CD14-positive monocyte (primary cell): ENCODE results near the gene CPNE8. TPM values are rescaled to one million over a fixed set of nuclear protein-coding genes. Genes with fewer than 3 reads are reported as not detected.

Experiments used
- DNase-seq, 3 donors: peaks; one replicate each; pipeline ENCODE4 v3.0.0-alpha.2; 2011 to 2022
- H2AFZ ChIP-seq: 2 replicates; pipeline ENCODE4 v1.6.0; 2012; ENCODE audit warnings: mild to moderate bottlenecking, low read depth, low read length, inconsistent platforms; ENCODE audit not compliant: insufficient read depth, poor library complexity, severe bottlenecking
- H3K27ac ChIP-seq, 2 donors: 1 replicate in 1 of 2; 2 replicates in 1 of 2; pipeline ENCODE4 v1.5.1; 2012 to 2013; ENCODE audit warnings: low read length in 2 of 2, control low read depth in 1 of 2, inconsistent platforms in 1 of 2, low read depth in 1 of 2, mild to moderate bottlenecking in 1 of 2
- H3K27me3 ChIP-seq, 2 donors: one replicate each; pipeline versions ENCODE4 v1.6.0 to v1.6.1; 2011 to 2013; ENCODE audit warnings: low read length in 2 of 2; ENCODE audit not compliant: control insufficient read depth in 2 of 2, insufficient read depth in 2 of 2
- H3K36me3 ChIP-seq, 2 donors: replicated peaks in 1 of 2; 1 replicate in 1 of 2; 2 replicates in 1 of 2; pipeline versions ENCODE4 v1.5.1 to v1.6.1; 2012 to 2013; ENCODE audit warnings: low read length in 2 of 2, control low read depth in 1 of 2, inconsistent platforms in 1 of 2, mild to moderate bottlenecking in 1 of 2; ENCODE audit not compliant: insufficient read depth in 2 of 2, control insufficient read depth in 1 of 2
- H3K4me1 ChIP-seq, 2 donors: 1 replicate in 1 of 2; 2 replicates in 1 of 2; pipeline versions ENCODE4 v1.5.1 to v1.6.1; 2012 to 2013; ENCODE audit warnings: low read length in 2 of 2, control low read depth in 1 of 2, inconsistent platforms in 1 of 2, mild to moderate bottlenecking in 1 of 2, moderate library complexity in 1 of 2; ENCODE audit not compliant: insufficient read depth in 2 of 2, control insufficient read depth in 1 of 2
- H3K4me2 ChIP-seq: replicated peaks from 2 replicates; pipeline ENCODE3; 2012; ENCODE audit warnings: low read length, moderate library complexity, mild to moderate bottlenecking; ENCODE audit not compliant: poor library complexity, severe bottlenecking; ENCODE audit errors: extremely low read depth
- H3K4me3 ChIP-seq, 3 experiments: fragments of 200-600 bp in 1 of 3; sonication (generic) in 1 of 3; replicated peaks in 1 of 3; 1 replicate in 2 of 3; 2 replicates in 1 of 3; pipeline ENCODE4 v1.5.1; 2011 to 2013; ENCODE audit warnings: low read length in 3 of 3, mild to moderate bottlenecking in 3 of 3, control low read depth in 2 of 3, low read depth in 2 of 3, inconsistent platforms in 1 of 3, moderate library complexity in 1 of 3
- H3K79me2 ChIP-seq: 2 replicates; pipeline ENCODE4 v1.6.0; 2012; ENCODE audit warnings: mild to moderate bottlenecking, control low read depth, inconsistent platforms, low read length, moderate library complexity; ENCODE audit not compliant: insufficient read depth
- H3K9ac ChIP-seq: 2 replicates; pipeline ENCODE4 v1.6.0; 2017; ENCODE audit warnings: low read length, mild to moderate bottlenecking; ENCODE audit not compliant: insufficient read depth, poor library complexity, severe bottlenecking
- H3K9me3 ChIP-seq, 2 donors: replicated peaks in 1 of 2; 1 replicate in 1 of 2; 2 replicates in 1 of 2; pipeline versions ENCODE4 v1.5.1 to v1.6.1; 2012 to 2013; ENCODE audit warnings: low read length in 2 of 2, control low read depth in 1 of 2; ENCODE audit not compliant: control insufficient read depth in 1 of 2, insufficient read depth in 1 of 2
- H4K20me1 ChIP-seq: 2 replicates; pipeline ENCODE4 v1.6.0; 2012; ENCODE audit warnings: mild to moderate bottlenecking, low read length, control low read depth, moderate library complexity; ENCODE audit not compliant: insufficient read depth
- H3K27ac Mint-ChIP-seq, 7 donors: one replicate each; pipeline ENCODE4 v1.8.0; 2020; ENCODE audit warnings: mild to moderate bottlenecking in 7 of 7, mixed read lengths in 7 of 7, moderate library complexity in 6 of 7, inconsistent platforms in 2 of 7
- H3K27me3 Mint-ChIP-seq, 3 donors: one replicate each; pipeline ENCODE4 v1.8.0; 2021 to 2022; ENCODE audit warnings: low read depth in 3 of 3, mild to moderate bottlenecking in 3 of 3, mixed read lengths in 3 of 3, moderate library complexity in 3 of 3, inconsistent platforms in 1 of 3
- H3K36me3 Mint-ChIP-seq, 2 donors: one replicate each; pipeline ENCODE4 v1.8.0; 2020; ENCODE audit warnings: mixed read lengths in 2 of 2, inconsistent platforms in 1 of 2, mild to moderate bottlenecking in 1 of 2
- H3K4me1 Mint-ChIP-seq: one replicate; pipeline ENCODE4 v1.8.0; 2020; ENCODE audit warnings: mild to moderate bottlenecking, mixed read lengths
- H3K4me3 Mint-ChIP-seq, 2 donors: one replicate each; pipeline ENCODE4 v1.8.0; 2020; ENCODE audit warnings: mild to moderate bottlenecking in 2 of 2, mixed read lengths in 2 of 2, moderate library complexity in 1 of 2
- H3K9me3 Mint-ChIP-seq, 7 donors: one replicate each; pipeline ENCODE4 v1.8.0; 2020 to 2022; ENCODE audit warnings: mixed read lengths in 7 of 7, mild to moderate bottlenecking in 6 of 7, moderate library complexity in 6 of 7, inconsistent platforms in 2 of 7
- WGBS: methylation state at CpG from one replicate; pipeline ENCODE4 v1.1.5; 2013; ENCODE audit warnings: missing lambda C conversion rate; ENCODE audit not compliant: insufficient coverage; 5-methylcytosine and 5-hydroxymethylcytosine counted together
- intact Hi-C, 2 donors: fragments of 100-400 bp; cut with micrococcal nuclease; formaldehyde crosslinking; loops; one replicate each; pipeline versions ENCODE4 v1.15.0 to v1.15.1; 2023
- polyA plus RNA-seq, 3 donors: library from polyadenylated mRNA; depleted of rRNA in 1 of 3; unstranded in 2 of 3; stranded (reverse) in 1 of 3; fragments of 300-500 nt in 2 of 3; fragments of >200 nt in 1 of 3; fragmentation: Illumina TruSeq in 2 of 3; gene quantifications; 1 replicate in 2 of 3; 2 replicates in 1 of 3; pipeline ENCODE4 v1.2.3, GENCODE V29; 2012 to 2021
- TF ChIP-seq, protein P1 (sequence below): fragments of 200-600 bp; IDR thresholded peaks from one replicate; pipeline ENCODE4 v1.8.0; 2022; ENCODE audit warnings: antibody characterized with exemption, mild to moderate bottlenecking

The CPNE8 gene
- polyA plus RNA-seq, 3 donors, result 15.2 to 22.5 (median 19.0) TPM

DNA sequence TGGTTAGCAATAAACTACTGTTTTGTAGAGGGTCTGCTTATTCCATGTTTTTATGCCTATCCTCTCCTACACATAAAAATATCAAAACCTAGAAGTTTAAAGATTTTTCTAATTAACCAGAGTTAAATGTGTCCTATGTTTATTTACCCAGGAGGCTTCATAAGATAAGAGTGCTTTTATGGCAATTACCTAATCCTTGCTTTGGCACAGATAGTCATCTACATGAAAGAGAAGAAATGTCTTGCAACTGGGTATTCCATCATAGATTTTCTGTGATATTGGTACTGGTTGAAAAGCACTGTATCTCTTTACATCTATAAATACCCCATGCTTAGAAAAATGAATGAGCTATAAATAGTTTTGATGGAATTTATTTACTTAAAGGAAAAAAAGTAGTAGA is 277.1 kb downstream of the CPNE8 start:
- H4K20me1 ChIP-seq, result no peaks in the 10 kb centered on the region
- intact Hi-C loops, result no loop called here
- no peaks in the 10 kb centered on the region for H3K9me3 ChIP-seq
- H2AFZ ChIP-seq, result no peak overlapping the region
- Mint-ChIP-seq H3K36me3 (no peaks in the 10 kb centered on the region), H3K4me3 (no peak overlapping the region), H3K27me3 (peaks cover 0 to under 1% (median 0%) of the 10 kb centered on the region in 3 donors), H3K27ac (no peak overlapping the region), H3K4me1 (no peaks in the 10 kb centered on the region), H3K9me3 (peaks cover 0 to 6% (median 0%) of the 10 kb centered on the region in 7 donors)
- no peak overlapping the region for H3K4me2 ChIP-seq
- no peak overlapping the region for H3K9ac ChIP-seq
- TF ChIP-seq, protein P1, sequence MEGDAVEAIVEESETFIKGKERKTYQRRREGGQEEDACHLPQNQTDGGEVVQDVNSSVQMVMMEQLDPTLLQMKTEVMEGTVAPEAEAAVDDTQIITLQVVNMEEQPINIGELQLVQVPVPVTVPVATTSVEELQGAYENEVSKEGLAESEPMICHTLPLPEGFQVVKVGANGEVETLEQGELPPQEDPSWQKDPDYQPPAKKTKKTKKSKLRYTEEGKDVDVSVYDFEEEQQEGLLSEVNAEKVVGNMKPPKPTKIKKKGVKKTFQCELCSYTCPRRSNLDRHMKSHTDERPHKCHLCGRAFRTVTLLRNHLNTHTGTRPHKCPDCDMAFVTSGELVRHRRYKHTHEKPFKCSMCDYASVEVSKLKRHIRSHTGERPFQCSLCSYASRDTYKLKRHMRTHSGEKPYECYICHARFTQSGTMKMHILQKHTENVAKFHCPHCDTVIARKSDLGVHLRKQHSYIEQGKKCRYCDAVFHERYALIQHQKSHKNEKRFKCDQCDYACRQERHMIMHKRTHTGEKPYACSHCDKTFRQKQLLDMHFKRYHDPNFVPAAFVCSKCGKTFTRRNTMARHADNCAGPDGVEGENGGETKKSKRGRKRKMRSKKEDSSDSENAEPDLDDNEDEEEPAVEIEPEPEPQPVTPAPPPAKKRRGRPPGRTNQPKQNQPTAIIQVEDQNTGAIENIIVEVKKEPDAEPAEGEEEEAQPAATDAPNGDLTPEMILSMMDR, result no peak
- no peak overlapping the region for H3K4me3 ChIP-seq
- H3K79me2 ChIP-seq, result no peaks in the 10 kb centered on the region
- H3K36me3 ChIP-seq, result no peaks in the 10 kb centered on the region
- DNase-seq, result no peak
- no peaks in the 10 kb centered on the region for H3K27me3 ChIP-seq
- no peak overlapping the region for H3K27ac ChIP-seq
- H3K4me1 ChIP-seq, result no peaks in the 10 kb centered on the region

DNA sequence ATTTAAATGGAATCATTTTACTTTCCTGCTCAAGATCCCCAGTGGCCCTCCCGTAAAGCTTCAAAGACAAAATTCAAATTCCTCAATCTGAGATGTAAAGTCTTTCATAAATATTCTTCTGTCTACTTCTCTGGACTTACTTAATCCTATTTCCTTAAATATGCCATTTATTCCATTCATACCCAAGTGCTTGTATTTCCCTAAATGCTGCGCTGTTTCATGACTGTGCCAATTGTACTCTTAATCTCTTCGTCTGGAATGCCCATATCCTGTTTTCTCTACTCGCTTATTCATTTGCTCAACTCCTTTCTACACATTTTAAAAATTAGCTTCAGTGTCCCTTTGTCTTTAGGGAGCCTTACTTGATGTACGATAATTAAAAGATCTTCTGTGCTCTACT is 280.1 kb downstream of the CPNE8 start:
- WGBS, result 91% methylated on average over 5 of the region's 5 CpGs
- Mint-ChIP-seq H3K27ac (no peak overlapping the region), H3K4me3 (no peak overlapping the region), H3K4me1 (no peaks in the 10 kb centered on the region), H3K36me3 (no peaks in the 10 kb centered on the region), H3K9me3 (peaks cover 0 to 6% (median 2%) of the 10 kb centered on the region in 7 donors), H3K27me3 (no peaks in the 10 kb centered on the region)
- no peak overlapping the region for H3K4me2 ChIP-seq
- no peak overlapping the region for H3K27ac ChIP-seq
- H2AFZ ChIP-seq, result no peak overlapping the region
- DNase-seq, result no peak
- no peaks in the 10 kb centered on the region for H4K20me1 ChIP-seq
- TF ChIP-seq, protein P1, result no peak
- no peak overlapping the region for H3K9ac ChIP-seq
- no peaks in the 10 kb centered on the region for H3K9me3 ChIP-seq
- H3K4me1 ChIP-seq, result no peaks in the 10 kb centered on the region
- no peak overlapping the region for H3K4me3 ChIP-seq
- no peaks in the 10 kb centered on the region for H3K79me2 ChIP-seq
- intact Hi-C loops, result no loop called here
- no peaks in the 10 kb centered on the region for H3K27me3 ChIP-seq
- H3K36me3 ChIP-seq, result no peaks in the 10 kb centered on the region
